Measurements from ENCODE around the gene L3MBTL2. TPM values are rescaled to one million over a fixed set of nuclear protein-coding genes. Genes with fewer than 3 reads are reported as not detected.

L3MBTL2 gene
- total and polyA plus RNA-seq, 2 of the 13 experiments (the other 11 are each of a cell fraction or from before 2014, with no cell fraction given): 13.8 to 33.7 TPM

GRCh38 chr22:41249442-41249841 lies 44.3 kb downstream of the L3MBTL2 start:
- Histone ChIP-seq H3K79me2 (ENCODE audit: insufficient read depth, low read length) (no peaks in the 10 kb centered on the region), H3K9ac (ENCODE audit: insufficient read depth, low read depth, low read length) (no peak overlapping the region), H3K27ac (ENCODE audit: extremely low read length, insufficient read depth, low read length) (no peak overlapping the region), H3K4me1 (ENCODE audit: insufficient read depth, low read length) (no peaks in the 10 kb centered on the region), H3K27me3 (ENCODE audit: control insufficient read depth in 1 of 2, insufficient read depth in 2 of 2, low read length in 2 of 2) (no peaks in the 10 kb centered on the region), H3K4me2 (ENCODE audit: low read depth, low read length) (no peak overlapping the region), H3K4me3 (replicated peaks in 1 of 3; ENCODE audit: insufficient read depth in 1 of 3, low read depth in 2 of 3, low read length in 3 of 3) (no peak overlapping the region), H2AFZ (ENCODE audit: low read length) (no peak overlapping the region), H4K20me1 (ENCODE audit: insufficient read depth, low read length) (no peaks in the 10 kb centered on the region), H3K9me3 (ENCODE audit: low read length) (no peaks in the 10 kb centered on the region), H3K36me3 (replicated peaks in 1 of 2; ENCODE audit: control insufficient read depth in 1 of 2, insufficient read depth in 2 of 2, low read length in 2 of 2) (peaks cover 44 to 68% of the 10 kb centered on the region in 2 experiments)
- BruUV-seq (replicated peaks): no TSS peak
- CTCF ChIA-PET (ENCODE audit: low intra/inter-chr PET ratio, low total read pairs): no interaction called here
- TF ChIP-seq ZNF530 (CRISPR knock-in tag; IDR thresholded peaks at IDR 0.05; ENCODE audit: low read depth) (no peak), ZNF503 (CRISPR knock-in tag; IDR thresholded peaks at IDR 0.05) (no peak), KLF15 (CRISPR knock-in tag; IDR thresholded peaks at IDR 0.05; ENCODE audit: borderline replicate concordance) (no peak), ZFP37 (CRISPR knock-in tag; IDR thresholded peaks at IDR 0.05; ENCODE audit: borderline replicate concordance) (no peak), ZZZ3 (CRISPR knock-in tag; IDR thresholded peaks at IDR 0.05; ENCODE audit: borderline replicate concordance) (no peak), ZFP36L1 (CRISPR knock-in tag; IDR thresholded peaks at IDR 0.05) (no peak), SMYD3 (CRISPR knock-in tag; IDR thresholded peaks at IDR 0.05) (no peak)
- 94% methylated on average over 6 of the region's 14 CpGs for WGBS (ENCODE audit: low lambda C conversion rate)
- POLR2A ChIA-PET: no interaction called here
- ATAC-seq (no peak), FAIRE-seq (no peak), DNase-seq (ENCODE audit: low spot score) (no peak)
- intact Hi-C loops (cut with micrococcal nuclease; ENCODE audit: unreplicated experiment) (no loop called here), in situ Hi-C loops (cut with HindIII; ENCODE audit: extremely low pct_ligation_motif_present, low pct_unique_long_range_greater_than_20kb) (no loop called here)

GRCh38 chr22:41250127-41250526 lies 45.0 kb downstream of the L3MBTL2 start:
- FAIRE-seq: no peak

More at GRCh38 chr22:41250127-41250526, 45.0 kb downstream of the L3MBTL2 start:
- DNase-seq (ENCODE audit: low spot score) (no peak), ATAC-seq (no peak)
- H3K27ac ChIP-seq (ENCODE audit: extremely low read length, insufficient read depth, low read length): no peak overlapping the region
- H3K79me2 ChIP-seq (ENCODE audit: insufficient read depth, low read length): no peaks in the 10 kb centered on the region
- H4K20me1 ChIP-seq (ENCODE audit: insufficient read depth, low read length): no peaks in the 10 kb centered on the region
- intact Hi-C loops (cut with micrococcal nuclease; ENCODE audit: unreplicated experiment) (no loop called here), in situ Hi-C loops (cut with HindIII; ENCODE audit: extremely low pct_ligation_motif_present, low pct_unique_long_range_greater_than_20kb) (no loop called here)
- POLR2A ChIA-PET: no interaction called here
- H2AFZ ChIP-seq (ENCODE audit: low read length): no peak overlapping the region
- no peaks in the 10 kb centered on the region for H3K4me1 ChIP-seq (ENCODE audit: insufficient read depth, low read length)
- no peak overlapping the region for H3K4me2 ChIP-seq (ENCODE audit: low read depth, low read length)
- CTCF ChIA-PET (ENCODE audit: low intra/inter-chr PET ratio, low total read pairs): no interaction called here
- no TSS peak for BruUV-seq (replicated peaks)
- TF ChIP-seq ATF7-NPFF (CRISPR knock-in tag; IDR thresholded peaks at IDR 0.05; ENCODE audit: low read depth): no peak
- TF ChIP-seq FOXK2 (IDR thresholded peaks at IDR 0.05): no peak
- no peak for TF ChIP-seq MBNL3 (CRISPR knock-in tag; conservative IDR thresholded peaks at IDR 0.05)
- TF ChIP-seq ELK4 (CRISPR knock-in tag; IDR thresholded peaks at IDR 0.05; ENCODE audit: borderline replicate concordance): no peak
- TF ChIP-seq RBM22 (optimal IDR thresholded peaks at IDR 0.05; ENCODE audit: low read length): peak; percentile 43
- no peak for TF ChIP-seq SRSF9 (IDR thresholded peaks at IDR 0.05; ENCODE audit: borderline replicate concordance, insufficient read depth, low read depth, low read length, poor library complexity, severe bottlenecking)
- TF ChIP-seq RBFOX2 (IDR thresholded peaks at IDR 0.05; ENCODE audit: low read depth, low read length): 0 out of 2 replicates have a peak, but pooled peaks have one; percentile 1
- no peak for TF ChIP-seq ZNF558 (CRISPR knock-in tag; IDR thresholded peaks at IDR 0.05; ENCODE audit: borderline replicate concordance)
- no peak for TF ChIP-seq PPARG (CRISPR knock-in tag; conservative IDR thresholded peaks at IDR 0.05)
- no peaks in the 10 kb centered on the region for H3K27me3 ChIP-seq (ENCODE audit: control insufficient read depth in 1 of 2, insufficient read depth in 2 of 2, low read length in 2 of 2)
- H3K4me3 ChIP-seq (replicated peaks in 1 of 3; ENCODE audit: insufficient read depth in 1 of 3, low read depth in 2 of 3, low read length in 3 of 3): no peak overlapping the region
- H3K9ac ChIP-seq (ENCODE audit: insufficient read depth, low read depth, low read length): no peak overlapping the region
- 94% methylated on average over 12 of the region's 12 CpGs for WGBS (ENCODE audit: low lambda C conversion rate)
- H3K9me3 ChIP-seq (ENCODE audit: low read length): no peaks in the 10 kb centered on the region
- peaks cover 47 to 72% of the 10 kb centered on the region in 2 experiments for H3K36me3 ChIP-seq (replicated peaks in 1 of 2; ENCODE audit: control insufficient read depth in 1 of 2, insufficient read depth in 2 of 2, low read length in 2 of 2)
